HEK293 (cell line): Measurements from ENCODE around the gene XAGE3.

ENCODE experiments used
- CTCF ChIP-seq: fragments of 450-650 bp; formaldehyde crosslinking; IDR thresholded peaks from 2 replicates; pipeline ENCODE4 v1.5.1; 2016; ENCODE audit warnings: missing biosample characterization, missing genetic modification characterization
- ELK4 ChIP-seq: IDR thresholded peaks from 2 replicates; pipeline ENCODE4 v1.6.1; 2011; ENCODE audit warnings: mild to moderate bottlenecking, low read depth, low read length, borderline replicate concordance
- ZBTB49 ChIP-seq: fragments of 450-650 bp; formaldehyde crosslinking; IDR thresholded peaks from 2 replicates; pipeline ENCODE4 v1.5.1; 2016; ENCODE audit warnings: missing biosample characterization, missing genetic modification characterization, low read depth
- ZIC2 ChIP-seq: fragments of 450-650 bp; formaldehyde crosslinking; IDR thresholded peaks from 2 replicates; pipeline ENCODE4 v1.5.1; 2016; ENCODE audit warnings: missing biosample characterization, missing genetic modification characterization
- ZNF292 ChIP-seq: fragments of 450-650 bp; formaldehyde crosslinking; IDR thresholded peaks from 2 replicates; pipeline ENCODE4 v1.5.1; 2016; ENCODE audit warnings: low read depth, missing biosample characterization, missing genetic modification characterization, borderline replicate concordance
- ZNF433 ChIP-seq: fragments of 450-650 bp; formaldehyde crosslinking; IDR thresholded peaks from 2 replicates; pipeline ENCODE4 v1.5.1; 2016; ENCODE audit warnings: missing biosample characterization, missing genetic modification characterization, low read depth

GRCh38 chrX:52839137-52839536, 28.7 kb downstream of the XAGE3 start:
- TF ChIP-seq ZNF433 (tag by site-specific recombination) (no peak), CTCF (tag by site-specific recombination) (no peak), ZNF292 (no peak), ELK4 (no peak), ZIC2 (tag by site-specific recombination) (no peak), ZBTB49 (no peak)
